Nephron progenitor cell (in vitro differentiated cells): ENCODE measurements around the gene SLC23A2.

Experiments
- DNase-seq: peaks from one replicate; pipeline ENCODE4 v3.0.0; 2021
- H3K27ac Mint-ChIP-seq: 2 replicates; pipeline ENCODE4 v1.8.0; 2021; ENCODE audit warnings: mild to moderate bottlenecking, moderate library complexity, mixed read lengths
- H3K27me3 Mint-ChIP-seq: 2 replicates; pipeline ENCODE4 v1.8.0; 2021; ENCODE audit warnings: mild to moderate bottlenecking, low read depth, mixed read lengths; ENCODE audit not compliant: poor library complexity
- H3K36me3 Mint-ChIP-seq: 2 replicates; pipeline ENCODE4 v1.8.0; 2021; ENCODE audit warnings: low read depth, mixed read lengths
- H3K4me1 Mint-ChIP-seq: 2 replicates; pipeline ENCODE4 v1.8.0; 2021; ENCODE audit warnings: mixed read lengths
- H3K4me3 Mint-ChIP-seq: 2 replicates; pipeline ENCODE4 v1.8.0; 2021; ENCODE audit warnings: mild to moderate bottlenecking, moderate library complexity, mixed read lengths
- H3K9me3 Mint-ChIP-seq: 2 replicates; pipeline ENCODE4 v1.8.0; 2021; ENCODE audit warnings: mild to moderate bottlenecking, moderate library complexity, mixed read lengths
- TF ChIP-seq, protein P1 (sequence below): fragments of 200-600 bp; sonication (generic); IDR thresholded peaks from 2 replicates; pipeline ENCODE4 v1.5.0; 2021; ENCODE audit warnings: antibody characterized with exemption

The SLC23A2 gene

DNA sequence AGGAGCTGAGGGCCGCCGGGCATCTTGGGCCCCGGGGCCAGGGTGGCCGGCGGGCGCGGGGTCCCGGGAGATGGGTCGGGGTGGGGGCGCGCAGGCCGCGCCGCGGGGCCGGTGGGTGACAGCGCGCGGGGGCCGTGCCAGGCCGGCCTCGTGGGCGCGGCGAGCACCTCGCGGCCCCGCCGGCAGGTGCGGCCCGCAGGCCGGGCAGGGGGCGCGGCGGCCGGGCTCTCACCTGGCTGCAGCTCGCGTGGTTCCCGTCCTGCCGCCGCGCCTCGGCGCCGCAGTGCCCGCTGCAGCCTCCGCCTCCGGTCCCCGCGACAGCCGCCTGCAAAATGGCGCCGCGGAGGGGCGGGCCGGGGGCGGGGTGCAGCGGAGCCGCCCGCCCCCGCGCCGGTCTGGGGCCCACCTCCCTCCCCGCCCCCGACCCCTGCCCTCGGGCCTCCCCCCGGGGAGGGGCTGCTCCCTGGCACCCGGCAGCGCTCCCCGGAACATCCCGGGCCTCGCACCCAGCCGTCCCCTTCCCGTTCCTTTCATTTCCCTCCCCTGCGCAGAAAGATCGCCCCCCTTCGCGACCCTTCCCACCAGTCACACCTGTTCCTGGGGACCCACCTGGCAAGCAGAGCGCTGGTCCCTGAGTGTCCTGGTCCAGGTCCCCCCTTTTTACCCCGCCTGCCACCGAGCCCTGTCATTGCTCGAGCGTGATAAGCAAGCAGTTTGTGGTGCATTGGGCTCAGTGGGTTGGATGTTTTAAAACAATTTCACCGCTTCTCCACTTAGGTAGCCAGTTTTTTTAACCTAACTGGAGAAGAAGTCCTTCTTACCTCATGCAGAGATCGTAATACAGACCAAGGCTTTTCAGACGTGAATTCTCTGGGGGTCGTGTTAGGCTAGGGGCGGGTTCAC is at the start of gene SLC23A2:
Gene SLC23A2 (minus strand): TSS at position 337 of the 903 bp plus-strand sequence. CDS start 68,948 bp downstream, outside the sequence.
- H3K27ac Mint-ChIP-seq: no peak within 1 kb of the TSS
- no peaks in the 10 kb centered on the region for H3K9me3 Mint-ChIP-seq
- H3K4me1 Mint-ChIP-seq: peaks cover 36% of the 10 kb centered on the region
- peaks cover 41% of the 10 kb centered on the region for H3K27me3 Mint-ChIP-seq
- DNase-seq: peak; percentile 61
- TF ChIP-seq, protein P1, sequence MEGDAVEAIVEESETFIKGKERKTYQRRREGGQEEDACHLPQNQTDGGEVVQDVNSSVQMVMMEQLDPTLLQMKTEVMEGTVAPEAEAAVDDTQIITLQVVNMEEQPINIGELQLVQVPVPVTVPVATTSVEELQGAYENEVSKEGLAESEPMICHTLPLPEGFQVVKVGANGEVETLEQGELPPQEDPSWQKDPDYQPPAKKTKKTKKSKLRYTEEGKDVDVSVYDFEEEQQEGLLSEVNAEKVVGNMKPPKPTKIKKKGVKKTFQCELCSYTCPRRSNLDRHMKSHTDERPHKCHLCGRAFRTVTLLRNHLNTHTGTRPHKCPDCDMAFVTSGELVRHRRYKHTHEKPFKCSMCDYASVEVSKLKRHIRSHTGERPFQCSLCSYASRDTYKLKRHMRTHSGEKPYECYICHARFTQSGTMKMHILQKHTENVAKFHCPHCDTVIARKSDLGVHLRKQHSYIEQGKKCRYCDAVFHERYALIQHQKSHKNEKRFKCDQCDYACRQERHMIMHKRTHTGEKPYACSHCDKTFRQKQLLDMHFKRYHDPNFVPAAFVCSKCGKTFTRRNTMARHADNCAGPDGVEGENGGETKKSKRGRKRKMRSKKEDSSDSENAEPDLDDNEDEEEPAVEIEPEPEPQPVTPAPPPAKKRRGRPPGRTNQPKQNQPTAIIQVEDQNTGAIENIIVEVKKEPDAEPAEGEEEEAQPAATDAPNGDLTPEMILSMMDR: no peak
- peak within 1 kb of the TSS; percentile 89 for H3K4me3 Mint-ChIP-seq
- H3K36me3 Mint-ChIP-seq: no peaks in the 10 kb centered on the region

DNA sequence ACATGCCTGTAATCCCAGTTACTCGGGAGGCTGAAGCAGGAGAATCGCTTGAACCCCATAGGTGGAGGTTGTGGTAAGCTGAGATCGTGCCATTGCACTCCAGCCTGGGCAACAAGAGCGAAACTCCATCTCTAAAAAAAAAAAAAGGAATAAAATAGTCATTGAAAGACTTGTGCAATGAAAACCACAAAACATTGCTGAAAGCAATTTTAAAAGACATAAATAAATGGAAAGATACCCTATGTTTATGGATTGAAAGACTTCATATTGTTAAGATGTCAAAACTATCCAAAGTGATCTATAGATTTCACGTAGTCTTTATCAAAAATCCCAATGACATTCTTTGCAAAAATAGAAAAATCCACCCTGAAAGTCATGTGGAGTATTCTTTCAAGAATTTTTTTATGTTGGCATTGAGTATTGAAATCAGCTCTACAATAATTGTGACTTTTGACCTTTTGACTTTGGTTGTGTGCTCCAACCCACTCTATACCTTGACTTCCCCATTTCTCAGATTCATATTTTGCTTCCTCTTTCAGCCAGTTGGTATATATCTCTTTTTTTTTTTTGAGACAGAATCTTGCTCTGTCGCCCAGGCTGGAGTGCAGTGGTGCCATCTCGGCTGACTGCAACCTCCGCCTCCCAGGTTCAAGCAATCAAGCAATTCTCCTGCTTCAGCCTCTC is 45.5 kb upstream of the SLC23A2 start:
- Mint-ChIP-seq H3K27me3 (peaks cover 10% of the 10 kb centered on the region), H3K27ac (no peak overlapping the region), H3K4me1 (peaks cover 4% of the 10 kb centered on the region), H3K4me3 (no peak overlapping the region), H3K36me3 (no peaks in the 10 kb centered on the region), H3K9me3 (no peaks in the 10 kb centered on the region)
- TF ChIP-seq, protein P1: no peak
- DNase-seq: no peak

DNA sequence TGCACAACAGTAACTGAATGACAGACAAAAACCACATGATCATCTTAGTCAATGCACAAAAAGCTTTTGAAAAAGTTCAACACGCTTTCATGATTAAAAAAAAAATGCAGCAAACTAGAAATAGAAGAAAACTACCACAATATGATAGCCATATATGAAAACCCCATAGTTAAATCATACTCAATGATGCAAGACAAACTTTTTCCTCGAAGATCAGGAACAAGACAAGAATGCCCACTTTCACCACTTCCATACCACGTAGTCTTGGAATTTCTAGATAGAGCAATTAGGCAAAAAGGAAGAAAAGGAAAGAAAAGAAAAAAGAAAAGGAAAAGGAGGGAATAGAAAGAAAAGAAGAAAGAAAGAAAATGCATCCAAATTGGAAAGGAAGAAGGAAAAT is 44.6 kb upstream of the SLC23A2 start:
- Mint-ChIP-seq H3K27me3 (peaks cover 10% of the 10 kb centered on the region), H3K36me3 (no peaks in the 10 kb centered on the region), H3K4me1 (peaks cover 4% of the 10 kb centered on the region), H3K4me3 (no peak overlapping the region), H3K27ac (no peak overlapping the region), H3K9me3 (no peaks in the 10 kb centered on the region)
- TF ChIP-seq, protein P1: no peak
- DNase-seq: no peak

DNA sequence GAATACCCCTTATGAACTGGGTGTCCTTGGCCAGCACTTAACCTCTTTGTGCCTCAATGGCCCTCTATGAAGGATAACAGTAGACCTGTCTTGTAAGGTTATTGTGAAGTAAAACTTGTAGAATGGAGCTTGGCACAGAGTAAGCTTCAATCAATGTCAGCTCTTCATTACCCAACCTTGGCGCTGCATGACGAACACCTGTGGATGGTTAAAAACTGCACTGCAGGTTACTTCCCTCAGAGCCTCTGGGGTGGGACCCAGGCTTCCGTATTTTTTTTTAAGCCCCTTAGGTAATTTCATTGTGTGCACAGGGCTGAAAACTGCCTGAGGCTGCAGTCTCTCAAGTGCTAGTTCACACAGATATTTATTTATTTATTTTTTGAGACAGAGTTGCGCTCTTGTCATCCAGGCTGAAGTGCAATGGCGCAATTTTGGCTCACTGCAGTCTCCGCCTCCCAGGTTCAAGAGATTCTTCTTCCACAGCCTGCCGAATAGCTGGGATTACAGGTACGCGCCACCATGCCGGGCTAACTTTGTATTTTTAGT is 42.8 kb upstream of the SLC23A2 start:
- H3K4me3 Mint-ChIP-seq: no peak overlapping the region
- H3K36me3 Mint-ChIP-seq: no peaks in the 10 kb centered on the region
- DNase-seq: no peak
- TF ChIP-seq, protein P1: no peak
- no peaks in the 10 kb centered on the region for H3K4me1 Mint-ChIP-seq
- H3K27me3 Mint-ChIP-seq: peaks cover 15% of the 10 kb centered on the region
- no peak overlapping the region for H3K27ac Mint-ChIP-seq
- no peaks in the 10 kb centered on the region for H3K9me3 Mint-ChIP-seq

DNA sequence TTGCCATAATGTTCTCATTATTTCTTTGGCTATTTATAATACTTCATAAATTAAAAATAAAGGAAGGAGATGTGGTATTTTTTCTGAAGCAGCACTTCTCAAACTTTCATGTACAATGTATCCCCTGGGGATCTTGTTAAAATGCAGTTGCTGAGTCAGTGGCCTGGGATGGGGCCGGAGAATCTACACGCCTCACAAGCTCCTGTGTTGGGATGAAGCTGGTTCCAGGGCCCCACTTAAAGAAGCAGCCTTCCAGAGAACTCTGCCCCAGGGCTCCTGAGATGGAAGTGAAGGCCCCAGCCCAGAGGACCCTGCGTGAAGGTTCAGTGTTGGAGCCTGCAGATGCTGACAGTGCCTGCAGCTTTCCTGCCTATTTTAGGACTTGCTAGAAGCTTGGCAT is 40.1 kb upstream of the SLC23A2 start:
- no peak overlapping the region for H3K4me3 Mint-ChIP-seq
- H3K9me3 Mint-ChIP-seq: no peaks in the 10 kb centered on the region
- DNase-seq: no peak

More for the DNA sequence above, 40.1 kb upstream of the SLC23A2 start:
- TF ChIP-seq, protein P1: no peak
- Mint-ChIP-seq H3K27me3 (peaks cover 15% of the 10 kb centered on the region), H3K4me1 (no peaks in the 10 kb centered on the region), H3K27ac (no peak overlapping the region), H3K36me3 (no peaks in the 10 kb centered on the region)
